ENCODE measurements around the gene NFATC3. TPM values are rescaled to one million over a fixed set of nuclear protein-coding genes. Genes with fewer than 3 reads are reported as not detected.

The NFATC3 gene
- total RNA-seq, 1 experiment from 2014 or later = 33.0 TPM

DNA sequence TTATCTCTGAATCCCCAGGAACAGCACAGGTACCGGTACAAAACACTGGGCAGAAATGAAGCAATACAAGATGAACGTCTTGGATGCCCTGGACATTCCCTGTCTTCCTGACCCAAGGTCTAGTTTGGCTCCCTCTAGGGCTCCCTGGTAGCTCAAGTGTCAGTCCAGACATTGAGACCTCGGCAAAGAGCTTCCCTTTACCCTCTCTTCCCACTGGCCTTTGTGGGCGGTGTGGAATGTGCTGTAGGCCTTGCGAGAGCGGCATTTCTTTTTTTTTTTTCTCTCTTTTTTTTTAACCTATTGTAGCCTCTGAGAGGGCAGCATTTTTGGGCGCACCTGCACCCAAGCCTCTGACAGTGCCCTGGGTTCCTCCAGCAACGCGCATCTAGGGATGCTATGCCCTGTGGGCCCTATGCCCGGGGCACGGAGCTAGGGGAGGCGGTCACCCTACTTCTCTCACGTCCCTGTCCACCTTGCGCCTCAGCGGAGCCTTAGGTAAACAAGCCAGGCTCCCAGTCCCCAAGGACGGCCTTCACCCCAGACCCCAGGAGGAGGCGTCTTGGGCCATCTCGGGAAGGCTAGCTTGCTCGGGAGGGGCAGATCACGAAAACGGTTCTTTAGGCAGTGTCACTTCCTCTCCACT is 1.2 kb upstream of the NFATC3 start:
- no peaks in the 10 kb centered on the region for H3K27me3 ChIP-seq (ENCODE audit: insufficient read depth, low read length)
- H3K4me1 ChIP-seq (ENCODE audit: insufficient read depth, low read length) = no peaks in the 10 kb centered on the region; the same call in 1 of the 2 replicates
- no peak overlapping the region for H3K23ac ChIP-seq (ENCODE audit: insufficient read length, low read depth, low read length)
- H3K56ac ChIP-seq (ENCODE audit: insufficient read length, low read depth, low read length) = no peak overlapping the region
- no peaks in the 10 kb centered on the region; the same call in 1 of the 2 replicates for H3K27me3 Mint-ChIP-seq (ENCODE audit: low read depth)
- no peak overlapping the region for H3K18ac ChIP-seq (ENCODE audit: insufficient read length, low read depth, low read length)
- peaks cover 9% of the 10 kb centered on the region; the same call in 1 of the 2 replicates for H3K79me2 ChIP-seq (ENCODE audit: insufficient read depth, low read length)
- peak overlapping the region; percentile 99 to 100 for H3K4me3 Mint-ChIP-seq
- no peak overlapping the region for H2BK12ac ChIP-seq (ENCODE audit: insufficient read length, low read depth, low read length)
- H2BK5ac ChIP-seq (ENCODE audit: insufficient read length, low read length) = no peak overlapping the region
- H4K91ac ChIP-seq (ENCODE audit: insufficient read length, low read depth, low read length) = no peak overlapping the region
- no peak overlapping the region for H4K8ac ChIP-seq (replicated peaks; ENCODE audit: insufficient read length, low read depth, low read length)
- peaks cover 21 to 23% of the 10 kb centered on the region in 2 experiments for H3K4me1 Mint-ChIP-seq
- peak overlapping the region; percentile 48 for H3K4me2 ChIP-seq (ENCODE audit: insufficient read depth, insufficient read length, low read length)
- H3K14ac ChIP-seq (ENCODE audit: insufficient read depth, low read length) = no peak overlapping the region; the same call in 1 of the 2 replicates
- H3K36me3 Mint-ChIP-seq (ENCODE audit: insufficient read depth in 1 of 3, low read depth in 3 of 3) = peaks cover 0 to 2% (median 0%) of the 10 kb centered on the region in 3 experiments; a peak in 2 of 7 replicates
- H3K9ac ChIP-seq (ENCODE audit: extremely low read depth, insufficient read length, low read length) = peak overlapping the region; percentile 3
- H3K79me1 ChIP-seq (ENCODE audit: insufficient read depth, low read depth, low read length, poor library complexity, severe bottlenecking) = no peaks in the 10 kb centered on the region
- H2BK15ac ChIP-seq (ENCODE audit: low read depth, low read length) = no peak overlapping the region
- H3K4ac ChIP-seq (ENCODE audit: low read depth, low read length) = no peak overlapping the region
- no peak overlapping the region for H3K27ac ChIP-seq (ENCODE audit: insufficient read length, low read depth, low read length)
- no peak overlapping the region for H3T11ph ChIP-seq (ENCODE audit: low read length)
- no peak overlapping the region for H4K5ac ChIP-seq (ENCODE audit: insufficient read length, low read depth, low read length)
- no peak overlapping the region for H2AK5ac ChIP-seq (ENCODE audit: insufficient read length, low read length)
- H2BK120ac ChIP-seq (ENCODE audit: low read depth, low read length, poor library complexity, severe bottlenecking) = no peak overlapping the region
- no peak for DNase-seq
- TF ChIP-seq, protein P1, sequence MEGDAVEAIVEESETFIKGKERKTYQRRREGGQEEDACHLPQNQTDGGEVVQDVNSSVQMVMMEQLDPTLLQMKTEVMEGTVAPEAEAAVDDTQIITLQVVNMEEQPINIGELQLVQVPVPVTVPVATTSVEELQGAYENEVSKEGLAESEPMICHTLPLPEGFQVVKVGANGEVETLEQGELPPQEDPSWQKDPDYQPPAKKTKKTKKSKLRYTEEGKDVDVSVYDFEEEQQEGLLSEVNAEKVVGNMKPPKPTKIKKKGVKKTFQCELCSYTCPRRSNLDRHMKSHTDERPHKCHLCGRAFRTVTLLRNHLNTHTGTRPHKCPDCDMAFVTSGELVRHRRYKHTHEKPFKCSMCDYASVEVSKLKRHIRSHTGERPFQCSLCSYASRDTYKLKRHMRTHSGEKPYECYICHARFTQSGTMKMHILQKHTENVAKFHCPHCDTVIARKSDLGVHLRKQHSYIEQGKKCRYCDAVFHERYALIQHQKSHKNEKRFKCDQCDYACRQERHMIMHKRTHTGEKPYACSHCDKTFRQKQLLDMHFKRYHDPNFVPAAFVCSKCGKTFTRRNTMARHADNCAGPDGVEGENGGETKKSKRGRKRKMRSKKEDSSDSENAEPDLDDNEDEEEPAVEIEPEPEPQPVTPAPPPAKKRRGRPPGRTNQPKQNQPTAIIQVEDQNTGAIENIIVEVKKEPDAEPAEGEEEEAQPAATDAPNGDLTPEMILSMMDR (conservative IDR thresholded peaks at IDR 0.05) = no peak
- H3K27ac Mint-ChIP-seq = peak overlapping the region in 2 of 3 experiments; percentile 74 to 92; a peak in 5 of 7 replicates
- no CpG with 5 or more reads among the region's 21 CpGs for WGBS (ENCODE audit: extremely low coverage, insufficient read length, low lambda C conversion rate)
- no peaks in the 10 kb centered on the region for H4K20me1 ChIP-seq (ENCODE audit: control insufficient read depth, insufficient read depth, insufficient read length)
- H3K23me2 ChIP-seq (ENCODE audit: insufficient read length, low read depth, low read length, poor library complexity, severe bottlenecking) = peaks cover 12% of the 10 kb centered on the region
- peaks cover 0 to 3% of the 10 kb centered on the region in 2 experiments; a peak in 1 of 5 replicates for H3K9me3 Mint-ChIP-seq
- no peaks in the 10 kb centered on the region for H3K9me3 ChIP-seq (ENCODE audit: control insufficient read depth, low read depth, low read length)
- H2BK20ac ChIP-seq (ENCODE audit: low read depth, low read length, poor library complexity, severe bottlenecking) = no peak overlapping the region
- no peak overlapping the region for H2AFZ ChIP-seq (ENCODE audit: low read length)
